Pancreas (tissue), 10 donors: ENCODE results near the gene CRIP3. TPM values are rescaled to one million over a fixed set of nuclear protein-coding genes. Genes with fewer than 3 reads are reported as not detected.

Source experiments
- ATAC-seq, 4 donors: fragments of 200-7000 bp; cut with Tn5 transposase; one replicate each; pipeline versions ENCODE4 v1.8.0 to v1.9.1; 2020; ENCODE audit warnings: mild to moderate bottlenecking in 4 of 4, moderate library complexity in 4 of 4
- DNase-seq, 6 donors: peaks; one replicate each; pipeline ENCODE4 v3.0.0-alpha.2; 2020
- FAIRE-seq: peaks from 2 replicates; lab custom pipeline; 2012; peaks lifted over from hg19 to GRCh38; lab: Jason Lieb, UNC
- H3K27ac ChIP-seq, 4 donors: fragments of 200-600 bp; sonication (generic); 1 replicate in 3 of 4; 2 replicates in 1 of 4; pipeline versions ENCODE4 v1.5.0 to v1.8.0; 2020
- H3K27me3 ChIP-seq, 4 donors: fragments of 200-600 bp; one replicate each; pipeline ENCODE4 v1.8.0; 2021
- H3K36me3 ChIP-seq, 3 donors: fragments of 200-600 bp; sonication (generic) in 1 of 3; one replicate each; pipeline versions ENCODE4 v1.5.0 to v1.8.0; 2020 to 2021
- H3K4me1 ChIP-seq, 3 donors: fragments of 200-600 bp; one replicate each; pipeline ENCODE4 v1.8.0; 2021
- H3K4me3 ChIP-seq, 4 donors: fragments of 200-600 bp; sonication (generic) in 2 of 4; one replicate each; pipeline versions ENCODE4 v1.5.0 to v1.8.0; 2020 to 2021
- H3K9me3 ChIP-seq, 4 donors: fragments of 200-600 bp; one replicate each; pipeline ENCODE4 v1.8.0; 2021
- WGBS, 2 donors: extraction: QIAGEN DNeasy Blood & Tissue Kit; methylation state at CpG; one replicate each; pipeline ENCODE4 v1.1.7; 2013; 5-methylcytosine and 5-hydroxymethylcytosine counted together
- intact Hi-C, 3 donors: fragments of 100-400 bp; cut with DNase I; formaldehyde crosslinking; loops; one replicate each; pipeline versions ENCODE4 v1.11.1 to v1.14.2; 2022
- polyA plus RNA-seq, 2 donors: library from polyadenylated mRNA; stranded (reverse); fragments of 200-250 nt; gene quantifications; one replicate each; pipeline ENCODE4 v1.2.3, GENCODE V29; 2013
- total RNA-seq, 6 donors: library from RNA; stranded (reverse); fragmentation: NEBNext Ultra II Directional in 4 of 6; extraction: Animal tissue kit (Norgen Biotek cat#: 25700) in 4 of 6; gene quantifications; one replicate each; pipeline versions ENCODE4 v1.2.1 to v1.2.4, GENCODE V29; 2021 to 2023
- TF ChIP-seq, protein P1 (sequence below), 4 donors: fragments of 200-600 bp; sonication (generic) in 3 of 4; IDR thresholded peaks; one replicate each; pipeline versions ENCODE4 v1.5.0 to v1.8.0; 2021; ENCODE audit warnings: antibody characterized with exemption in 4 of 4
- donor health status: healthy with polysubstance abuse.
- donor health status: DM: no; HTN: no; CAD: no; lungs with moderate emphysema.
- donor health status: DM: no; HTN: no; CAD: no.
- donor health status: control.
- donor health status: control.
- donor health status: Bipolar disorder and iron deficiency.
- donor health status: DM: yes; HTN: yes; CAD: no.
- donor health status: DM: no; HTN: no; CAD: no.
- donor health status: DM: no; HTN: no; CAD: no.
- donor health status: DM: yes; HTN: yes; CAD: no.

The CRIP3 gene
- total and polyA plus RNA-seq, 8 donors: 0.46 to 9.7 (median 2.0) TPM

DNA sequence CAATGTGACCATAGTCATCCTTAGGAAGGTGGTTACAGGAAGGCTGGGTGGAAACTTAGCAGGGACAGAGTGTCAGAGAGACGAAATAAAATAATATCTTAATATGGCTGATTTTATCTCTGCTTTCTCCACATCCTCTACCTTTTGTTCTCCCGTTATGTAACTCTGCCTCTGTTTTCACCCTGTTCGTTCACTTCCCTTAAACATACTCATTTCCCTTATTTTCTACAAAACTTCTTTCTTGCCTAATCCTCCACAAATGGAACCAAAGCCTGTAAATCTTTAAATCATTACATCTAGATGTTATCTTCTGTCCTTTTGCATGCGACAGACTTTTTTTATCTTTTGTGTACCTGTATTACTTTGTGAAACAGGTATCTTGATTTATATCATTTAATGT, 23.3 kb upstream of the CRIP3 start:
- no peak overlapping the region for H3K27ac ChIP-seq
- intact Hi-C loops: no loop called here
- H3K4me1 ChIP-seq: peaks cover 0 to 21% (median 4%) of the 10 kb centered on the region in 3 donors
- H3K27me3 ChIP-seq: no peaks in the 10 kb centered on the region
- DNase-seq (no peak), ATAC-seq (no peak), FAIRE-seq (no peak)
- no peaks in the 10 kb centered on the region for H3K9me3 ChIP-seq
- no peak overlapping the region for H3K4me3 ChIP-seq
- 79 to 84% methylated on average over 4 of the region's 4 CpGs for WGBS, 2 donors
- H3K36me3 ChIP-seq: no peaks in the 10 kb centered on the region
- TF ChIP-seq, protein P1, sequence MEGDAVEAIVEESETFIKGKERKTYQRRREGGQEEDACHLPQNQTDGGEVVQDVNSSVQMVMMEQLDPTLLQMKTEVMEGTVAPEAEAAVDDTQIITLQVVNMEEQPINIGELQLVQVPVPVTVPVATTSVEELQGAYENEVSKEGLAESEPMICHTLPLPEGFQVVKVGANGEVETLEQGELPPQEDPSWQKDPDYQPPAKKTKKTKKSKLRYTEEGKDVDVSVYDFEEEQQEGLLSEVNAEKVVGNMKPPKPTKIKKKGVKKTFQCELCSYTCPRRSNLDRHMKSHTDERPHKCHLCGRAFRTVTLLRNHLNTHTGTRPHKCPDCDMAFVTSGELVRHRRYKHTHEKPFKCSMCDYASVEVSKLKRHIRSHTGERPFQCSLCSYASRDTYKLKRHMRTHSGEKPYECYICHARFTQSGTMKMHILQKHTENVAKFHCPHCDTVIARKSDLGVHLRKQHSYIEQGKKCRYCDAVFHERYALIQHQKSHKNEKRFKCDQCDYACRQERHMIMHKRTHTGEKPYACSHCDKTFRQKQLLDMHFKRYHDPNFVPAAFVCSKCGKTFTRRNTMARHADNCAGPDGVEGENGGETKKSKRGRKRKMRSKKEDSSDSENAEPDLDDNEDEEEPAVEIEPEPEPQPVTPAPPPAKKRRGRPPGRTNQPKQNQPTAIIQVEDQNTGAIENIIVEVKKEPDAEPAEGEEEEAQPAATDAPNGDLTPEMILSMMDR (IDR thresholded peaks at IDR 0.05): no peak

- no peaks in the 10 kb centered on the region for H3K9me3 ChIP-seq
- DNase-seq: no peak
- peaks cover 0 to 21% (median 4%) of the 10 kb centered on the region in 3 donors for H3K4me1 ChIP-seq
- no peaks in the 10 kb centered on the region for H3K27me3 ChIP-seq
- intact Hi-C loops: no loop called here
- no peak overlapping the region for H3K4me3 ChIP-seq
- no peaks in the 10 kb centered on the region for H3K36me3 ChIP-seq
- no peak for FAIRE-seq
- H3K27ac ChIP-seq: no peak overlapping the region
- ATAC-seq: no peak
- 82 to 86% methylated on average over 1 of the region's 1 CpG for WGBS, 2 donors
- TF ChIP-seq, protein P1 (IDR thresholded peaks at IDR 0.05): no peak
Measured at GRCh38 chr6:43331470-43331869, 22.8 kb upstream of the CRIP3 start.

DNA sequence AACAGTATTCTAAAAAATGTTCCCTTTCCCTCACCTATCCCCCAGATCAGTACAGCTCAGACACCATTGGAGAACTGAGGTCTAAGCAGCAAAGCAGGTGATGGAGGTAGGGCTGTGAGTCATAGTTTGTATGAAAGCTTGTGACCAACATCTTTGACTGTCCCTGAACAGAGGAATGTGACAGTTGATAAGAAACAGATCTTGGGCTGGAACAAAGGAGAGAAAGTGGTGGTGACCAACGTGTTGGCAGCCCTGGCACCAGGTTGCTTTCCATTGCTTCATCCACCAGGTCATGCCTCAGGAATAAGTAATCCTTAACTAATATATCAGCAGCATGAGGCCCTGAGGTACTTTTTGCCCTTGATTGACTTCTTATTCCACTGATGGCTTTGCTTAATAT, 19.9 kb upstream of the CRIP3 start:
- no peak overlapping the region for H3K4me3 ChIP-seq
- DNase-seq: peak in 2 of 6 donors; percentile 37 to 48
- no peaks in the 10 kb centered on the region for H3K9me3 ChIP-seq
- H3K36me3 ChIP-seq: no peaks in the 10 kb centered on the region
- H3K27ac ChIP-seq: peak overlapping the region in 2 of 4 donors; percentile 69 to 75
- no peaks in the 10 kb centered on the region for H3K4me1 ChIP-seq
- FAIRE-seq: no peak
- H3K27me3 ChIP-seq: no peaks in the 10 kb centered on the region
- TF ChIP-seq, protein P1 (IDR thresholded peaks at IDR 0.05): no peak
- 20 to 21% methylated on average over 1 of the region's 1 CpG for WGBS, 2 donors
- intact Hi-C loops: no loop called here
- ATAC-seq: peak; percentile 64 to 94 (median 82)

GRCh38 chr6:43325876-43326275, 17.2 kb upstream of the CRIP3 start:
- 41 to 43% methylated on average over 1 of the region's 1 CpG for WGBS, 2 donors
- H3K9me3 ChIP-seq: no peaks in the 10 kb centered on the region
- intact Hi-C loops: no loop called here
- no peaks in the 10 kb centered on the region for H3K27me3 ChIP-seq
- no peak for ATAC-seq
- H3K36me3 ChIP-seq: no peaks in the 10 kb centered on the region
- FAIRE-seq: no peak
- H3K4me1 ChIP-seq: no peaks in the 10 kb centered on the region
- H3K27ac ChIP-seq: no peak overlapping the region
- no peak for DNase-seq
- H3K4me3 ChIP-seq: no peak overlapping the region
- TF ChIP-seq, protein P1 (IDR thresholded peaks at IDR 0.05): no peak

GRCh38 chr6:43318011-43318410, 9.4 kb upstream of the CRIP3 start:
- Histone ChIP-seq H3K36me3 (no peaks in the 10 kb centered on the region), H3K9me3 (no peaks in the 10 kb centered on the region), H3K27me3 (no peaks in the 10 kb centered on the region), H3K4me1 (no peaks in the 10 kb centered on the region), H3K4me3 (no peak overlapping the region), H3K27ac (no peak overlapping the region)
- FAIRE-seq (no peak), DNase-seq (no peak), ATAC-seq (no peak)
- TF ChIP-seq, protein P1 (IDR thresholded peaks at IDR 0.05): no peak
- intact Hi-C loops: no loop called here
- 93 to 94% methylated on average over 2 of the region's 2 CpGs for WGBS, 2 donors
